PFSK-1 (cell line): Measurements from ENCODE around the gene FZD2.

ENCODE experiments used
- FOXP2 ChIP-seq: optimal IDR thresholded peaks from 2 replicates; pipeline ENCODE3; 2011; ENCODE audit warnings: borderline replicate concordance, control low read depth, inconsistent platforms; ENCODE audit not compliant: insufficient read depth; ENCODE audit errors: extremely low read length, extremely low read depth
- POLR2AphosphoS5 ChIP-seq: IDR thresholded peaks from 2 replicates; pipeline ENCODE4 v1.6.1; 2012; ENCODE audit warnings: low read depth, mild to moderate bottlenecking, control low read depth, low read length, moderate library complexity
- SIN3A ChIP-seq: IDR thresholded peaks from 2 replicates; pipeline ENCODE4 v1.6.1; 2012; ENCODE audit warnings: mild to moderate bottlenecking, low read length, moderate library complexity, borderline replicate concordance; ENCODE audit not compliant: insufficient read depth
- TAF1 ChIP-seq: IDR thresholded peaks from 2 replicates; pipeline ENCODE4 v1.6.1; 2012; ENCODE audit warnings: low read length, control low read depth, borderline replicate concordance; ENCODE audit not compliant: insufficient read depth
- TF ChIP-seq, protein P1 (sequence below), 2 experiments: IDR thresholded peaks; 2 replicates each; pipeline versions ENCODE4 v1.6.1 to v1.8.0; 2011 to 2012; ENCODE audit warnings: low read depth in 2 of 2, low read length in 2 of 2, control low read depth in 1 of 2, inconsistent platforms in 1 of 2, mild to moderate bottlenecking in 1 of 2, moderate library complexity in 1 of 2; ENCODE audit not compliant: insufficient read depth in 1 of 2

Gene FZD2

DNA sequence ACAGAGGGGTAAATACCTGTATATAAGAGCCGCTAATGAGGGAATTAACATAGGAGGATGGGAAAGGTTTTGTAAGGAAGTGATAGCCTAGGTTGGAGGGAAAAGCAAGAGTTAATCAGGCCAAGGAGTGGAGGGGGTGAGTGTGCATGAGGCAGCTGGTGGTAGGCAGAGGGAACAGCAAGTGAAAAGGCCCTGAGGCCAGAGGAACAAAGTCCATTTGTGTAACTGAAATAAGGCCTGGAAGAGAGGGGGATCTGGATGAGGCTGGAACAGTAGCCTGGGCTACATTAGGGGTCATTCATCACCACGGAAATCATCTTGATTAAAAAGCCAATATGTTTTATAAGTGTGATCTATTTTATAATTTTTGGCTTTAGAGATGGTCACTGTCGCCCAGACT is 45.7 kb downstream of the FZD2 start:
- TF ChIP-seq FOXP2 (no peak), TAF1 (no peak), POLR2AphosphoS5 (no peak), SIN3A (no peak)
- TF ChIP-seq, protein P1, sequence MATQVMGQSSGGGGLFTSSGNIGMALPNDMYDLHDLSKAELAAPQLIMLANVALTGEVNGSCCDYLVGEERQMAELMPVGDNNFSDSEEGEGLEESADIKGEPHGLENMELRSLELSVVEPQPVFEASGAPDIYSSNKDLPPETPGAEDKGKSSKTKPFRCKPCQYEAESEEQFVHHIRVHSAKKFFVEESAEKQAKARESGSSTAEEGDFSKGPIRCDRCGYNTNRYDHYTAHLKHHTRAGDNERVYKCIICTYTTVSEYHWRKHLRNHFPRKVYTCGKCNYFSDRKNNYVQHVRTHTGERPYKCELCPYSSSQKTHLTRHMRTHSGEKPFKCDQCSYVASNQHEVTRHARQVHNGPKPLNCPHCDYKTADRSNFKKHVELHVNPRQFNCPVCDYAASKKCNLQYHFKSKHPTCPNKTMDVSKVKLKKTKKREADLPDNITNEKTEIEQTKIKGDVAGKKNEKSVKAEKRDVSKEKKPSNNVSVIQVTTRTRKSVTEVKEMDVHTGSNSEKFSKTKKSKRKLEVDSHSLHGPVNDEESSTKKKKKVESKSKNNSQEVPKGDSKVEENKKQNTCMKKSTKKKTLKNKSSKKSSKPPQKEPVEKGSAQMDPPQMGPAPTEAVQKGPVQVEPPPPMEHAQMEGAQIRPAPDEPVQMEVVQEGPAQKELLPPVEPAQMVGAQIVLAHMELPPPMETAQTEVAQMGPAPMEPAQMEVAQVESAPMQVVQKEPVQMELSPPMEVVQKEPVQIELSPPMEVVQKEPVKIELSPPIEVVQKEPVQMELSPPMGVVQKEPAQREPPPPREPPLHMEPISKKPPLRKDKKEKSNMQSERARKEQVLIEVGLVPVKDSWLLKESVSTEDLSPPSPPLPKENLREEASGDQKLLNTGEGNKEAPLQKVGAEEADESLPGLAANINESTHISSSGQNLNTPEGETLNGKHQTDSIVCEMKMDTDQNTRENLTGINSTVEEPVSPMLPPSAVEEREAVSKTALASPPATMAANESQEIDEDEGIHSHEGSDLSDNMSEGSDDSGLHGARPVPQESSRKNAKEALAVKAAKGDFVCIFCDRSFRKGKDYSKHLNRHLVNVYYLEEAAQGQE (IDR thresholded peaks at IDR 0.05; ENCODE audit: insufficient read depth in 1 of 2, low read depth in 2 of 2, low read length in 2 of 2), result no peak

DNA sequence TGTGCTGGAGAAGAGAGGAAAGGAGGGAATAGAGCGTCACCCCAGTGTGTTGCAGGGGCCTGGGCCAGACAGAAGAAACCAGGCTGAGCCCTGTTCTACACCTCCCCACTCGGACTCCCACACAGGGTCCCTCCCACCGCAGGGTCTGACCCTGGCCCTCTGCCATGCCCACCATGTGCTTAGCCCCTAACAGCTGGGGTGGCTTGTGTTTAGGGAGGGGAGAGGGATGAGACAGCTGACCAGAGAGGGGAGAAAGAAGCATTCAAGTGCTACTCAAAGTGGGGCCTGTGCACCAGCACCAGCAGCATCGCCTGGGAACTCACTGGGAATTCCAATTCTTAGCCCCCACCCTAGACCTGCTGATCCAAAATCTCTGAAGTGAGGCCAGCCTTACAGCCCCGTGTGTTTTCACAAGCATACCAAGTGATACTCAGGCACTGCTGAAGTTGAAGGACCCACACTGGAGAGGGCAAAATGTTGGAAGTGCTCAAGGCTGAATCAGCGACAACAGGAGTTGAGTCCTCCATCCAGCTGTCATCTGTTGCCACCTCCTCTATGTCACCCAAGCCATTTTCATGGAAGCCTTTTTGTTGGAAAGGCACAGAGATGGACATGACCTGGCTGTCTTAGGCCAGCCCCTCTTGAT is 47.0 kb downstream of the FZD2 start:
- no peak for TF ChIP-seq POLR2AphosphoS5
- TF ChIP-seq SIN3A, result no peak

DNA sequence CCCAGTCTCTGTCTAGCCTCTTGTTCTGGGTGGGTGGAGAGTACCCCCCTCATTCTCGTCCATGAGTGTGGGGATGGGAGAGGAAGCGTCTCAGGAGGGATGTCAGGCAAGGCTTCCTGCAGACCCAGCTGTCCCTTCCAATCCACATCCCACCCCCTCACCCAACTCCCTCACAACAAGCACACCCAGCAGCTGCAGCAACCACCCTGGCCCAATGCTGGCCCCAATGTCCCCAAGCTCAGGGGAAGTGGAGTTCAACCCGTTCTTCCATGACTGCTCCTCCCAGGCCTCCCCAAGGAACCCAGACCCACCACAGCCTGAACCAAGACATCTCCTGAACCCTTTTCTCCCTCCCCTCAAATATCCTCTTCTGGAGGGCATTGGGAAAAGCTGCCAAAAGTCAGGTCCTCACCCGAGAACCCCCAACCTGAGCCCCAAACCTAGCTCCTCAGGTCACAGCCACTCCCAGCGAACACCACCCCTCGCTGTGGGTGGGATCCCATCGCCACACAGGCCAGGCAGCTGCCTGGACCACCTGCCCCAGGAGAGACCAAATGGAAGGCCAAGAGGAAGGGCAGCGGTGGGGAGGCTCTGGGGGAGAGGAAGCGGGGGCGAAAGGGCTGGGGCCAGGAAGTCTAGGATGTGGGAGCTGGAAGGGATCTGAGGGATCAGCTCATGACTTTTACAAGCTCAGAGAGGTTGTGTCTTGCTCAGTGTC is 47.6 kb downstream of the FZD2 start:
- TF ChIP-seq SIN3A, result no peak

DNA sequence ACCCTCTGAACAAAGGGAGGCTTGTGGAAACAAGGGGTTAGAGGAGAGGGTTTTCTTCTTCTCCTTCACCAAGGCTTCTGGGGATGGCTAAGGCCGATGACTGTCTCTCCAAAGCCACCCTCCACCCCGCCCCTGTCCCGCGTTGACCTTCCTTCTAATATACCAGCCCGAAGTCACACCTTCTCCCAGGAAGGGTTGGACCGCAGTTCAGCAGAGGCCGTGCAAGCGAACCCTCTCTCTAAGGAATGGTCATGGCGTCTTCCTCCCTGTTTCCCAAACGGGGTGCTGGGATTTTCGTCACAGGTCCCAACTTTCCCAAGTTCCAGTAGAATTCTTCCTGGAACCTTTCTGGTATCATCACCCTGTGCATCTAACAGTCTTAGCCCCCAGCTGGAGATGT is 49.4 kb downstream of the FZD2 start:
- TF ChIP-seq SIN3A (no peak), POLR2AphosphoS5 (no peak), FOXP2 (no peak), TAF1 (no peak)
- TF ChIP-seq, protein P1 (IDR thresholded peaks at IDR 0.05; ENCODE audit: insufficient read depth in 1 of 2, low read depth in 2 of 2, low read length in 2 of 2), result no peak

DNA sequence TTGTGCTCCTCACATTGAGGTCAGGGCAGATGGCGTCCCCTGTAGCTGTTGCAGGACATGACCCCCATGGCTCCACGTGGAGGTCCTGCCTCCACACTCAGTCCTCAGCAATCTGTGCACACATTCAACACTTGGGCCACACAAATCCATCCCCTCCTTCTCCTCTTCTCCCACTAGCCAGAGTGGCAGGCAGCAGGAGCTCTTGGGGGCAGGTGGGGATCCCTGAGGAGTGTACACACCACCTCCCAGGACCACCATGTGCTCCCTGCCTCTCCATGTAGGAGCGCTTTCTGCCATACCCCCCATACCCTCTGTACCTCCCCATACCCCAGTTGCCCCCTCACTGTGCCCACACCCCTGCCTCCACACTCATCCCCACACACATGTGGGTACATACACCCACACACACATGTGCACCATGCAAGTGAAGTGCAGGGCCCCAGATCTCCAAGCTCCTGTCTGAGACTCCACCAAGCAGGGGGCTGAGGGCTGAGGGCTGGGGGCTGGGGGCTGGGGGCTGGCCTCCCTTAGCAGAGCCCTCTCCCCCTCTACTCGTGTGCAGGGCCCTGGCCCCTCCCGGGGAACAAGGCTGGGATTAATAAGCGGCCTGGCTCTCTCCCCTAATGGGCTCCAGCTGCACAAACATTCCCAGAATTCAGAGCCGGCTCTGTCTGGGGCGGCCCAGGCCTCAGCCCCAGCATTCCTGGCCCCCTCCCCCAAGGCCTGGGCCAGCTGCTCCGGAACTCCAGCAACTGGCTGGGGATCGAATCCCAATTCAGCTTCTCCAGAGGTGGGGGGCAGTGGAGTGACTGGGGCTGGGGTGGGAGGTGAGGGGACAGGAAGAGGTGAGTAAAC is 50.8 kb downstream of the FZD2 start:
- TF ChIP-seq POLR2AphosphoS5, result peak; percentile 50; the same call in 1 of the 2 replicates
- peak; percentile 56; the same call in 1 of the 2 replicates for TF ChIP-seq SIN3A
- TF ChIP-seq, protein P1 (IDR thresholded peaks at IDR 0.05; ENCODE audit: insufficient read depth in 1 of 2, low read depth in 2 of 2, low read length in 2 of 2), result peak in 1 of 2 experiments; percentile 54; a peak in 1 of 4 replicates
- peak; percentile 14 for TF ChIP-seq FOXP2
- peak; percentile 7; the same call in 1 of the 2 replicates for TF ChIP-seq TAF1
